GM12891 (cell line): Measurements from ENCODE around the gene NUBP2.
A peak's percentile ranks its signal among the peaks of the same experiment; 100 is the strongest.

Experiments used
- DNase-seq: peaks from one replicate; pipeline ENCODE4 v3.0.0; 2011; ENCODE audit warnings: low spot score; ENCODE audit not compliant: insufficient read length
- FAIRE-seq: peaks from 2 replicates; lab custom pipeline; 2011; peaks lifted over from hg19 to GRCh38; lab: Jason Lieb, UNC
- PAX5 ChIP-seq: IDR thresholded peaks from 2 replicates; pipeline ENCODE4 v1.6.1; 2011; ENCODE audit warnings: low read length, moderate library complexity, mild to moderate bottlenecking; ENCODE audit not compliant: insufficient read depth, severe bottlenecking
- POLR2A ChIP-seq: IDR thresholded peaks from 2 replicates; pipeline ENCODE4 v1.6.1; 2011; ENCODE audit warnings: low read depth, low read length, control low read depth
- POLR2AphosphoS5 ChIP-seq: IDR thresholded peaks from 2 replicates; pipeline ENCODE4 v1.6.1; 2011; ENCODE audit warnings: low read depth, low read length, control low read depth
- POU2F2 ChIP-seq: IDR thresholded peaks from 2 replicates; pipeline ENCODE4 v1.6.1; 2011; ENCODE audit warnings: low read depth, mild to moderate bottlenecking, control low read depth, low read length, moderate library complexity
- SPI1 ChIP-seq: IDR thresholded peaks from 2 replicates; pipeline ENCODE4 v1.6.1; 2011; ENCODE audit warnings: low read depth, low read length, control low read depth
- TAF1 ChIP-seq: IDR thresholded peaks from 2 replicates; pipeline ENCODE4 v1.6.1; 2011; ENCODE audit warnings: low read depth, low read length, control low read depth

Gene NUBP2

GRCh38 chr16:1766701-1767100 is 16.1 kb upstream of the NUBP2 start:
- TF ChIP-seq SPI1 (no peak), TAF1 (no peak), POLR2A (no peak), PAX5 (no peak), POU2F2 (no peak), POLR2AphosphoS5 (no peak)
- FAIRE-seq: no peak
- DNase-seq: no peak

DNA sequence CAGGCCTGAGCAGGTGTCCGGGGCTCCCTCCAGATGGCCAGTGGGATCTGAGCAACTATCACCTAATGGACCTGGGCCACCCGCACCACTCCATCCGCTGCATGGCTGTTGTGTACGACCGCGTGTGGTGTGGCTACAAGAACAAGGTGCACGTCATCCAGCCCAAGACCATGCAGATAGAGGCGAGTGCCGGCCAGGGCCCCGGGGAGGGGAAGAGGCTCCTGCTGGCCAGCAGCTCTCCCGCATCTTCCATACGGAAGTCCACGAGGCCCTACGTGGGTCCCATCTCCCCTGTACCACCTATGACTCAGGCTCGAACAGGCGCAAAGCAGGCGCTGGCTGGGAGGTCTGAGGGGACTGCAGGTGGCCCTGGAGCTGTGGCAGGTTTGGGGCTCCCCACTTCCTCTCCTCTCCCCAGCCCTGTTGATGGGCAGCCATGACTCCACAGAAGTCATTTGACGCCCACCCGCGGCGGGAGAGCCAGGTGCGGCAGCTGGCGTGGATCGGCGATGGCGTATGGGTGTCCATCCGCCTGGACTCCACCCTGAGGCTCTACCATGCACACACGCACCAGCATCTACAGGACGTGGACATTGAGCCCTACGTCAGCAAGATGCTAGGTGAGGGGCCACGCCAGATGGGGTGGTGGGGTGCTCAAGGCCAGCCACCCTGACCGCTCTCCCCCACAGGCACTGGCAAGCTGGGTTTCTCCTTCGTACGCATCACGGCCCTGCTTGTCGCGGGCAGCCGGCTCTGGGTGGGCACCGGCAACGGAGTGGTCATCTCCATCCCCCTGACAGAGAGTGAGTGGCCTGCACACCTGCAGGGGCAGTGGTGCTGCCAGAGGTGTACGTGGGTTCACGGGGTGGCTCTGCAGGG is 15.4 kb upstream of the NUBP2 start:
- TF ChIP-seq TAF1: no peak
- no peak for FAIRE-seq
- no peak for DNase-seq

DNA sequence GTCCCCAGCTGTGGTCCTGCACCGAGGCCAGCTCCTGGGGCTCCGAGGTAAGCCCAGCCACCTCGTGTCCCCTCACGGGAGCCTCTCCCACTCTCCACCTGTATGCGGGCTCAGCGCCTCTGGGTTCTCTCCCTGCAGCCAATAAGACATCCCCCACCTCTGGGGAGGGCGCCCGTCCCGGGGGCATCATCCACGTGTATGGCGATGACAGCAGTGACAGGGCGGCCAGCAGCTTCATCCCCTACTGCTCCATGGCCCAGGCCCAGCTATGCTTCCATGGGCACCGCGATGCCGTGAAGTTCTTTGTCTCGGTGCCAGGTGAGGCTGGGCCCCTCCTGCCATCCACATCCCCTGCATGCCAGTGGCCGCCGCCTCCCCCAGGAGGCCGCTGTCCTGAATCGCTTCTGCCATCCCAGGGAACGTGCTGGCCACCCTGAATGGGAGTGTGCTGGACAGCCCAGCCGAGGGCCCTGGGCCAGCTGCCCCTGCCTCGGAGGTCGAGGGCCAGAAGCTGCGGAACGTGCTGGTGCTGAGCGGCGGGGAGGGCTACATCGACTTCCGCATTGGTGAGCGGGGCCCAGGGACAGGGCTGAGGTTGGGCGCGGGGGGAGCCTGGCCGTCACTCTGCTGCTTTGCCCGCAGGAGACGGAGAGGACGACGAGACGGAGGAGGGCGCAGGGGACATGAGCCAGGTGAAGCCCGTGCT is 14.5 kb upstream of the NUBP2 start:
- peak; percentile 34; the same call in 1 of the 2 replicates for TF ChIP-seq POLR2A
- TF ChIP-seq POLR2AphosphoS5: no peak
- DNase-seq (no peak), FAIRE-seq (no peak)

GRCh38 chr16:1768767-1769401 is 13.9 kb upstream of the NUBP2 start:
- no peak for FAIRE-seq
- no peak for DNase-seq
- TF ChIP-seq POLR2AphosphoS5 (peak; percentile 13; the same call in 1 of the 2 replicates), SPI1 (no peak)

DNA sequence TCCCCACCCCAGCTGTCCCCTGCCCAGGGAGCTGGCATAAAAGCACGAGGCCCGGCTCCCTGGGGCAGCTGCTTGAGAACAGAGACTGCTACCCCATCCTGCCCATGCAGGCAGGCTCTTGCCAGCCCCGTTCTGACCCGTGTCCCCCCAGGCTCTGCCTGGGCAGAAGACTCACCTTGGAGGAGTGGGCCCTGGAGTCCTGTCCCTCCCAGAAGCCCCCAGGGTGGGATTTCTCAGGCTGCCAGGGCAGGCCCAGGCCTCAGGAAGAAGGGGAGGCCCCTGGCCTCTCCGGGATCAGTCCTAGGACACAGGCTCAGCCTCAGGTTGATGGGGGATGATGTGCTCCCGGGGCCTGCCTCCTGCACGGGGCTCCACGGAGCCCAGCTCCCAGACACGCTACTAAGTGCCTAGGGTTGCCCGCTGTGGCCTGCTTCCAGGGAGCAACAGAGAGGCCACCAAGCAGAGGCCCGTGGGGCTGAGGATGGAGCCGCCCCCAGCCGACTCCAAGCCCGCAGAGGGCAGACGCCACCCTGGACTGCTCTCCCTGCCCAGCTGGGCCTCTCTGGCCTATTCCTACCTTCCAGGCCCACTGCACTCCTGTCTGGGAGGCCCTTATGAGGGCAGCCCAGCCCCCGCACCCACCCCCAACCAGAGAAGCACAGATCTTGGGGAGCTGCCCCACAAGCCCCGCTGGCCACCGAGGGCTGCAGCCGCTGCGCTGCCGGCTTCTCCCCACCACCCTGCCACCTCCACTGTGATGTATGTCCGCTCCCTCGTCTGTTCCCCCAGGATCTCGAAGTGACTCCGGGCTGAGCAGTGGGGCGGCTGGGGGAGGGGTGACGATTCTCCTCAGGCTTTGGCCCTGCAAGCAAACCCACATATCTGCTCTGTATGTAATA is 13.1 kb upstream of the NUBP2 start:
- FAIRE-seq: no peak
- DNase-seq: no peak
- TF ChIP-seq PAX5: no peak
- TF ChIP-seq SPI1: no peak
- TF ChIP-seq POU2F2: no peak
- TF ChIP-seq TAF1: no peak
- peak; percentile 66 for TF ChIP-seq POLR2A
- TF ChIP-seq POLR2AphosphoS5: no peak; the same call in 1 of the 2 replicates

DNA sequence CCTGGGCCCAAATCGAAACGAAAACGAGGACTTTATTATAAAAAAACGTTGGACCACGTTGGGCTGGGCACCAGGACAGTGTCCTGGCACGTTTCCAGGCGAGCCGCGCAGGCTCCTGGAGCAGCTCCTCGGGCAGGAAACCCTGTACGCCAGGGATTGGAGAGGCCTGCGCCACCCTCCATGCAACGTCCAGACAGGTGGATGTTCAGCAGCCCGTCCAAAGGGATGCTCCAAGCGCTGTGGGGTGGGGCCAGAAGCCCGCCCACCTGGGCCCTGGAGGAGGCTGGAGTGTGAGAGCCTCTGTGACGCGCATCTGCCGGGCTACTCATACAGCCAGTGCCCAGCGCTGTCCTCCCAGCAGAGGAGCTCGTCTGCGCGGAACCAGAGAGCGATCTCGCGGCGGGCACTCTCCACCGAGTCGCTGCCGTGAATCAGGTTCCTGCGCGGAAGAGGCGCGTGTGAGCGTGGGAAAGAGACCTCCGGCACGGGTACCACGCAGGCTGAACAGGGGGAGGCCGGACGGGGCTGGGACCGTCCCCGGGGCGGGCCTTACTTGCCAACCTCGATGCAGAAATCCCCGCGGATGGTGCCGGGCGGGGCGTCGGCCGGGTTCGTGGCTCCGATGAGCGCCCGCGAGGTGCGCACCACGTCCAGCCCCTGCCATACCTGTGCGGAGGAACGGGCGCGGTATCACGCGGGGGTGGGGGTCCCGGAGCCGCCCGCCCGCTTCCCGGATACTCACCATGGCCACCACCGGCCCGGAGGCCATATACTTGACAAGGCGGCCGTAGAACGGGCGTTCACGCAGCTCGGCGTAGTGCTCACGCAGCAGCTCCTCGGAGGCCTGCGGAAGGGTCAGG is 12.2 kb upstream of the NUBP2 start:
- peak; percentile 79 for FAIRE-seq
- TF ChIP-seq POLR2A (no peak; the same call in 1 of the 2 replicates), TAF1 (no peak; the same call in 1 of the 2 replicates), POLR2AphosphoS5 (peak; percentile 74)
- DNase-seq: peak; percentile 78

DNA sequence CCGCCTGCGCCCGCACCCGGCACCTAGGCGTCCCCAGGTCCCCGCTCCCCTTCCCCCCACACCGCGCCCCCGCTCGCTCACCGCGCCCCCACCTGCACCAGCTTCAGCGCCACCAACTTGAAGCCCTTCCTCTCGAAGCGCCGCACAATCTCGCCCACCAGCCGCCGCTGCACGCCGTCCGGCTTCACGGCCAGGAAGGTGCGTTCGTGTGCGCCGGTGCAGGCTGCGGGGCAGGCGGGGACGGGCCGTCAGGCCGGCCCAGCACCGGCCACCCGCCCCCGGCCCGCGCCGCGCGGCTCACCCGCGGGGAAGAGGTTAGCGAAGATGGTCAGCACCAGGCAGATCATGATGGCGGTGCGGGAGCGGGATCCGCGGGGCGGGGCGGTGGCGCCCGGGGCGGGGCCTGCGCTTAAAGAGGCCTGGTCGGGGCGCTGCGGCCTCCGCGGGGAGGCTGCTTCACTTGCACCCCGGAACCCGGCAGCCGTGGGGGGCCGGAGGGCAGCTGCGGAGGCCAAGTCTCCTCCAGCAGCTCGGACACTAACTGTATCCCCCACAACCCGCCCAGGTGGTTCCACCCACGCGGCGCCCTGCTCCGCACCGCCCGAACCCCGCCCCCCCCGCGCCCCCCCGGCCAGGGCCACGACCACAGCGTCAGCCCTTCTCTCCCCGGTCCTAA is 11.4 kb upstream of the NUBP2 start, which contains the start of gene NME3:
TSS of gene NME3 (minus strand) at position 356 of the 676 bp plus-strand sequence. CDS start at position 347, 9 bp downstream.
- TF ChIP-seq TAF1 (no peak), POLR2A (peak; percentile 55; the same call in 1 of the 2 replicates), POLR2AphosphoS5 (no peak; the same call in 1 of the 2 replicates), PAX5 (no peak), SPI1 (no peak), POU2F2 (no peak)
- peak; percentile 88 for FAIRE-seq

DNA sequence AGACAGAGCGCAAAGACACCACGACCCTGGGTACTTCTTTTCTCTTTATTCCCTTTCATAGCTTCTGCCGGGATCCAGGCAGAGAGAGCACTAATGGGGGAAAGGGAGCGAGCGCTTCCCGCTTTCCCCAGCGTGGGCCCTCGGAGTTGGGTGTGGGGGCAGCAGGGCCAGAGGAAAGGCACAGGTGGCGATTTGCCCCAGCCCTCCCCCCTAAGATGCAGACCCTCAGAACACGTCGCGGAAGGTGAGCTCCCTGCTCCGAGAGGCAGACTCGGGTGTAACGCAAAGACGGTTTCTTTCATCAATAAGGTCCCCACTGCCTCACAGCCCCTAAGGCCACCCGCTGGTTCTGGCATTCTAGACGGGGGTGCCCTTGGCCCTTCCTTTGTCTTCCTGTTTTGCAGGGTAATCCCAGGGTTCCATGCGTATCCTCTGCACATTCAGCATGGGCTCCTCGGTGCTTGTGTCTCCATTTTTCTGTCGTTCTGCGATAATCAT is 10.8 kb upstream of the NUBP2 start:
- peak; percentile 51 for FAIRE-seq
- TF ChIP-seq SPI1 (no peak), PAX5 (no peak), TAF1 (no peak), POLR2A (no peak), POLR2AphosphoS5 (no peak; the same call in 1 of the 2 replicates), POU2F2 (no peak)
- no peak for DNase-seq

More for the DNA sequence above, 11.4 kb upstream of the NUBP2 start, which contains the start of gene NME3:
- peak; percentile 88 for DNase-seq

DNA sequence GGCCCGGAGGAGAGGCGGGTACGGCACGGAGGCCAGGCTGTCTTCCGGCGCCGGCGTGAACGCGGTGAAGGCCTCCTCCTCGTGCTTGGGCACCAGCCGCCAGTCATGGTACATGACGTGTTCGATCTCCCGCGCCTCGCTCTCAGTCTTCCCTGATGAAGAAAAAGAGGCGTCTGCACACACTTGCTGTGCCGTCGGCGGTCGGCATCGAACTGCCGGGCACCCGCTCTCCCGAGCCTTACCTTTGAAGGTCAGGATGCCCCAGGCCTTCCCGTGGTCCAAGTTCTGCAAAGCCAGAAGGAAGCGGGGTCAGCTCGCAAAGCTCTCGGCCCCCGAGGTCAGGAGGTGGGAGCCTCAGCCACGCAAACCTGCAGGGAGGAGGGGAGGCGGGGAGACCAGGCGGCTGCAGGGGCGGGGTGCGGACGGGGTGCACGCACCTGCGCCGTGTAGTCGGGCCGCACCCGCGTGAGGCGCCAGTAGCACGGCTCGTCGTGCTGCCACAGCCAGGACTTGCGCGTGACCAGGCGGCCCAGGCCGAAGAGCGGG is 10.3 kb upstream of the NUBP2 start, which contains the start of gene EME2:
TSS of gene EME2 (plus strand) at position 449 of the 546 bp plus-strand sequence. CDS start 418 bp downstream, outside the sequence.
- FAIRE-seq (peak; percentile 35), DNase-seq (peak; percentile 54)
- TF ChIP-seq SPI1 (no peak), TAF1 (no peak), POU2F2 (no peak), POLR2A (no peak), POLR2AphosphoS5 (no peak), PAX5 (no peak)
